T-helper 1 cell treated with Interleukin-12 subunit alpha and Interleukin-12 subunit beta and Interleukin-4 antibody, amounts not matched to agents 30 ng/mL and 1 ng/mL, for 36 hours (primary cell): ENCODE results near the gene USP5. TPM values are rescaled to one million over a fixed set of nuclear protein-coding genes. Genes with fewer than 3 reads are reported as not detected.
"Not testable (repeated sequence)": the region's sequence is repeated elsewhere in the genome, so short reads cannot be mapped to it uniquely, and the experiment has no call there.

Source experiments
- intact Hi-C: fragments of 100-400 bp; cut with micrococcal nuclease; formaldehyde crosslinking; loops from one replicate; pipeline ENCODE4 v1.15.1; 2024
- total RNA-seq: library from RNA; stranded (reverse); gene quantifications from 2 replicates; pipeline ENCODE4 v1.2.3, GENCODE V29; 2022

USP5 gene
- total RNA-seq, 1 donor from 2014 or later, result 115 TPM

DNA sequence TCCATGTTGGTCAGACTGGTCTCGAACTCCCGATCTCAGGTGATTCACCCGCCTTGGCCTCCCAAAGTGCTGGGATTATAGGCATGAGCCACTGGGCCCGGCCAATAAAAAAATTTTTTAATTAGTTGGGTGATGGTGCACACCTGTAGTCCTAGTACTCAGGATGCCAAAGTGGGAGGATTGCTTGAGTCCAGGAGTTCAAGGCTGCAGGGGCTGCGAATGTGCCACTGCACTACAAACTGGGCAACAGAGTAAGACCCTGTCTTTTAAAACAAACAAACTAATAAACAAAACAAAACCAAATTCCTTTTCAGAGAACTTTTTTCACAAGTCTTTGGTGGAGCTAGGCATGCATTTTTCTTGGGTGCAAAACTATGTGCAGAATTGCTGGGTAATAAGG is 31.3 kb downstream of the USP5 start:
- intact Hi-C loops, result no loop called here

DNA sequence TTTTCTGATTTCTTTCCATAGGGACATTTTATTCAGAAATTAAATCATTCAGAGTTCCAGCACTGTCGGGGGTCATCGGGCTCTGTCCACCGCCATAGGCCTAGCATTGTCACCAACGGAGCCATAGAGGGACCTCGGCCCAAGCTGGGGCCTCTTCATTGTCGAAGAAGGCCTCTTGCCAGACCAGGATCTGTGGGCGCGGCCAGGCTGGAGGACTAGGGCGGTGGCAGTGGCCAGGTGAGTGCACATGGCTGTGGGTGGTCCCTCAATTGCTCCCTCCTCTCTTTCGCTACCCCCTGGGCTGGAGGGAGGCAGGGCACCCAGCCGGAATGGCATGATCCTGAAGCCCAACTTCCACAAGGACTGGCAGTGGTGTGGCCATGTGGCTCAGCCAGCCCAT is 31.7 kb downstream of the USP5 start:
- intact Hi-C loops, result no loop called here

DNA sequence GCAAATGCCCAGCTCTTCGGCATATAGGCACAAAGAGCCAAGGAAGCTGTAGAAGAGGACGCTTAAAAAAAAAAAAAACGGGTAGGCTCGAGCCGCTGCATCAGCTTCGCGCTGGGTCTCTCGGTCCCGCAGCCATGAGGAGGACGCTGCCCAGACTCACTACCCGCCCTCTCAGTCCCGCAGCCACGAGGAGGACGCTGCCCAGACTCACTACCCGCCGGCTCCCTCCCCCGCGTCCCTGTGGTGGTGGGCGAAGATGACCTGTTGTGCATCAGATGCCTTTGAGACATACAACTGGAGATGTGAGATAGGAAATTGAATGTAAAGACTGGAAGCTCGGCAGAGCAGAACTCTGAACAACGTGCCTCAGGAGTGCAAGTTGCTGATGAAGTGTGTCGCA is 32.6 kb downstream of the USP5 start:
- intact Hi-C loops, result no loop called here

DNA sequence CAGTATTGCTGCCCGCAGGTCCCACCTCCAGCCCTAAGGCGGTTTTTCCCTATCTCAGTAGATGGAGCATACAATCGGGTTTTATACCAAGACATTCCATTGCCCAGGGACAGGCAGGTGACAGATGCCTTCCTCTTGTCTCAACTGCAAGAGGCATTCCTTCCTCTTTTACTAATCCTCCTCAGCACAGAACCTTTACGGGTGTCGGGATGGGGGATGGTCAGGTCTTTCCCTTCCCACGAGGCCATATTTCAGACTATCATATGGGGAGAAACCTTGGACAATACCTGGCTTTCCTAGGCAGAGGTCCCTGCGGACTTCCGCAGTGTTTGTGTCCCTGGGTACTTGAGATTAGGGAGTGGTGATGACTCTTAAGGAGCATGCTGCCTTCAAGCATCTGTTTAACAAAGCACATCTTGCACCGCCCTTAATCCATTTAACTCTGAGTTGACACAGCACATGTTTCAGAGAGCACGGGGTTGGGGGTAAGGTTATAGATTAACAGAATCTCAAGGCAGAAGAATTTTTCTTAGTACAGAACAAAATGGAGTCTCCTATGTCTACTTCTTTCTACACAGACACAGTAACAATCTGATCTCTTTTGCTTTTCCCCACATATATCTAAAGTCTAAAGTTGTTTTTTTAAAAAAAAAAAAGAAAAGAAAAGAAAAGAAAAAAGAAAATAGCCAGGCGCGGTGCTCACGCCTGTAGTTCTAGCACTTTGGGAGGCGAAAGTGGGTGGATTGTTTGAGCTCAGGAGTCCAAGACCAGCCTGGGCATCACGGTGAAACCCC is 34.5 kb downstream of the USP5 start:
- intact Hi-C loops, result not testable (repeated sequence)

DNA sequence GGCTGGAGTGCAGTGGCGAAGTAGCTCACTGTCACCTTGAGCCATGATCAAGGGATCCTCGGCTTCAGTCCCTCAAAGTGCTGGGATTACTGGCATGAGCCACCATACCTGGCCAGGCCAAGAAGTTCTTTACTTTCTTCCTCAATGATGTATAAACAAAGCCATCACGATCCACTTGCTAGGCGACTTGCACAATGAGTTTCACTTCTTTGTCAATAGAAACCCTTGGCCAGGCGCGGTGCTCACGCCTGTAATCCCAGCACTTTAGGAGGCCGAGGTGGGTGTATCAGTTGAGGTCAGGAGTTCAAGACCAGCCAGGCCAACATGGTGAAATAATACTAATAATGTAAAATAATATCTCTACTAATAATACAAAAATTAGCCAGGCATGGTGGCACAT is 35.5 kb downstream of the USP5 start:
- intact Hi-C loops, result no loop called here

- intact Hi-C loops, result no loop called here
These were observed 36.4 kb downstream of the USP5 start for GRCh38 chr12:6888360-6888759.

- intact Hi-C loops, result not testable (repeated sequence)
These were observed 36.8 kb downstream of the USP5 start for GRCh38 chr12:6888794-6889193.

DNA sequence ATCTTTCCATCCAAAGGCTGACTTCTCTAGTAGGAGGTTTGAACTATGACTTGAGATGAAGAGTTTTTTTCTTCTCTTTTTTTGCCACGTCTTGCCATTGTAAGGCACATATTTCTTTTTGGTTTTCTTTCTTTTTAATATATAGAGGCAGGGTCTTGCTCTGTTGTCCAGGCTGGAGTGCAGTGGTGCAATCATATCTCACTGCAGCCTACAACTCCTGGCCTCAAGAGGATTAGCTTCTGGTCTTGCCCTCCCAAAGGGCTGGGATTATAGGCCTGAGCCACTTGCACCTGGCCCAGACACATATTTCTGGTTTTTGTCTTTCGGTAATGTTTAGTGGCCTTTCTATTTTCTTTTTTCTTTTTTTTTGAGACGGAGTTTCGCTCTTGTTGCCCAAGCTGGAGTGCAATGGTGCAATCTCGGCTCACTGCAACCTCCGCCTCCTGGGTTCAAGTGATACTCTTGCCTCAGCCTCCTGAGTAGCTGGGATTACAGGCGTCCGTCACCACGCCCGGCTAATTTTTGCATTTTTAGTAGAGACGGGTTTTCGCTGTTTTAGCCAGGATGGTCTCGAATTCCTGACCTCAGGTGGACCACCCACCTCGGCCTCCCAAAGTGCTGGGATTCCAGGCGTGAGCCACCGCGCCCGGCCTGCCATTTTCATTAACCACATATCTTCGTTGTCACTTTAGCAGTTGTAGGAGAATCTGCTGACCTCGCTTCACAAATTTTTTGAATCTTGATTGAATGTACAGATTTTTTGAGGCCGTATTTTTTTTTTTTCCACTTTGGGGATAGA is 38.0 kb downstream of the USP5 start:
- intact Hi-C loops, result loop anchor here (2.0 kb wide), 4 partner anchors 63 to 1193 kb away; partner anchors contain the start of genes CHD4, NECAP1 and ZNF384

DNA sequence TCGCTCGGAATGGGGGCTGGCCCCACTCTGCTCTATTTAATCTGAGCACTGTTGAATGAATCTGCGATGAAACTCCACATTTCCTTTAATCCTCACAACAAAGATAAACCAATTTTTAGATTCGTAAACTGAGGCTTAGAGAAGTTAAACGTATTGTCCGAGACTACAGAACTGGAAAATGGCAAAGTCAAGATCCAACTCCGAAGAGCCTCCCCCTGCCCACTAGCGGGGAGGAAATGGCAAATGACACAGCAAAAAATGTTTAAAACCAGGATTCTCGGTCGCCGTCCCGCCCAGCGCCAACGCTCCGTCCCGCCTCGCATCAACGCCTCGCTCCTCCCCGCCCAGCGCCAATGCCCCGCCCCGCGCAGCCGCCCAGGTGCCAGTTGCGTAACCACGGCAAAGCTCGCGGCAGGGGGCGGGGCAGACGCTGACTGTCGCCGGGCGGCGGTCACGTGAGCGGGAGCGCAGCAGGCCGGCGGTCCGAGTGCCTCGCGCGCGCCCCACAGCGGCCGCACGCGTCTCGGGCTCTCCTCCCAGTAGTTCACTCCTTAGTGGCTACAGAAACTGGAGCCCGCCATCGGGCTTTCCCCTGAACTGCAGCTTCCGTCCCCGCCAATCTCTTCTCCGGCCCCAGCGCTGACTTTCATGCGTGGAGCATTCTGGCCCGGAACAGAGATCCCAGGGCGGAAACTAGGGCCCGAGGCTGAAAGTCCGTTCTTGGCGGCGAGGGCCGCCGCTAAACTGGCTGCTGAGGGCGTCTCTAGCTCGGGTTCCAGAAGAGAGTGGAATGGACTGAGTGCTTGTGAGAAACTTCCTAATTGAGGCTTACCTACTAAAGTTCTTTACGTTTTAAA is 39.1 kb downstream of the USP5 start:
- intact Hi-C loops, result loop anchor here (1.0 to 2.0 kb wide), 18 partner anchors 13 to 1192 kb away; partner anchors contain the start of genes C1RL, CHD4, COPS7A and EMG1

DNA sequence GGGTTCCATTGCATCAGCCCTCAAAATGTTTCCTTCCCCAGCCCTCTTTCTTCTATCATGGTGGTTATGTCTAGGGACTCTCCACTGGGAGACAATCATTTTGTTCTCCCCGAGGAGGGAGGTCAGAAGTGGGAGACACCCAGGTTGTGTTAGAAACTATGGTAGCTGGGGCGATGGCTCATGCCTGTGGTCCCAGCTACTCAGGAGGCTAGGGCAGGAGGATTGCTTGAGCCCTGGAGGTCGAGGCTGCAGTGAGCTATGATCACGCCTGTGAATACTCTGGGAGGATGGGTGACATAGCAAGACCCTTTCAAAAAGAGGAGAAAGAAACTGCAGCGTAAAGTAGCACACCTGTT is 39.7 kb downstream of the USP5 start:
- intact Hi-C loops, result loop anchor here (1.0 to 2.0 kb wide), 18 partner anchors 13 to 1191 kb away; partner anchors contain the start of genes C1RL, CHD4, COPS7A and EMG1

- intact Hi-C loops, result not testable (repeated sequence)
These were observed 40.7 kb downstream of the USP5 start for GRCh38 chr12:6892683-6893082.

GRCh38 chr12:6894321-6894720 is 42.4 kb downstream of the USP5 start:
- intact Hi-C loops, result no loop called here

GRCh38 chr12:6896846-6897435 is 45.0 kb downstream of the USP5 start:
- intact Hi-C loops, result no loop called here

GRCh38 chr12:6899427-6899826 is 47.5 kb downstream of the USP5 start:
- intact Hi-C loops, result no loop called here

DNA sequence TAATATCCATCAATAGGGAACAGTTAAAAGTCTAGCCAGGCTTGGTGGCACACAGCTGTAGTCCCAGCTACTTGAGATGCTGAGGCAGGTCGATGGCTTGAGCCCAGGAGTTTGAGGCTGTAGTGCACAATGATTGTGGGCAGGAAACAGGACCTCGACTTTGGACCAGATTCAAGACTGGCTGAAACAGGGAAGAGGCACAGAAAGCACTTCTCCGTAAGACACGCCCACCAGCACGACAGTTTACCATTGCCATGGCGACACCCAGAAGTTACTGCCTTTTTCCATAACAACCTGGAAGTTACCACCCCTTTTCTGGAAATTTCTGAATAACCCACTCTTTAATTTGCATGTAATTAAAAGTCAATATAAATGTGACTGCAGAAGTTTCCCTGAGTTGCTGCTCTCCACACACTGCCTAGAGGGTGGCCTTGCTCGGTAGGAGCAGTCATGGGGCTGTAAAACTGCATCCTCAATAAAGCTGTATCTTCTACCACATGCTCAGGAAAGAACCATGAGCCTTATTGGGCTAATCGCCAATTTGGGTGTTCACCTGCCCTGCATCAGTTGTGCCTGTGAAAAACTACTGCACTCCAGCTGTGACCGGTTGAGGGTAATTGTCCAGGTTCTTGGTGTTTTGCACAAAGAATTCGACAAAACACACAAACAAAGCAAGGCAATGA is 48.0 kb downstream of the USP5 start:
- intact Hi-C loops, result no loop called here

DNA sequence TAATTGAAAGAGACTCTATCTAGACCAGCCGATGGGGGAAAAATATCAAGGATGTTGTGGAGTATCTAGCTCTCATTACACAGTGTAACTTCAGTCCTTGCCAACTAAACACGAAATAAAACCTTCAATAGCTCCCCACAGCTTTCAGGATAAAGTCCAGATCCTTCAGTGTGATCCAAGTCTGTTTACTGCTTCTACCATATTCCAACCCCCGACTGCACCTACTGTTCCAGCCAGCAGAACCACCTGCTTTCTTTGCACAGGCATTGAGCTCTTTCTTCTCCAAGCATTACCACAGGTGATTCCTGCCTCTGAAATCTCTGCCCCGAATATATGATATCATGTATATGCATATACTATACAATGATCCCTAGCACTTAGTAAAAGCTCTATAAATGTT is 50.5 kb downstream of the USP5 start:
- intact Hi-C loops, result no loop called here

GRCh38 chr12:6903722-6904121 is 51.8 kb downstream of the USP5 start:
- intact Hi-C loops, result loop anchor here (1.0 to 2.0 kb wide), 10 partner anchors 11 to 1339 kb away; partner anchors contain the start of genes COPS7A, EMG1, ENO2 and LPCAT3

DNA sequence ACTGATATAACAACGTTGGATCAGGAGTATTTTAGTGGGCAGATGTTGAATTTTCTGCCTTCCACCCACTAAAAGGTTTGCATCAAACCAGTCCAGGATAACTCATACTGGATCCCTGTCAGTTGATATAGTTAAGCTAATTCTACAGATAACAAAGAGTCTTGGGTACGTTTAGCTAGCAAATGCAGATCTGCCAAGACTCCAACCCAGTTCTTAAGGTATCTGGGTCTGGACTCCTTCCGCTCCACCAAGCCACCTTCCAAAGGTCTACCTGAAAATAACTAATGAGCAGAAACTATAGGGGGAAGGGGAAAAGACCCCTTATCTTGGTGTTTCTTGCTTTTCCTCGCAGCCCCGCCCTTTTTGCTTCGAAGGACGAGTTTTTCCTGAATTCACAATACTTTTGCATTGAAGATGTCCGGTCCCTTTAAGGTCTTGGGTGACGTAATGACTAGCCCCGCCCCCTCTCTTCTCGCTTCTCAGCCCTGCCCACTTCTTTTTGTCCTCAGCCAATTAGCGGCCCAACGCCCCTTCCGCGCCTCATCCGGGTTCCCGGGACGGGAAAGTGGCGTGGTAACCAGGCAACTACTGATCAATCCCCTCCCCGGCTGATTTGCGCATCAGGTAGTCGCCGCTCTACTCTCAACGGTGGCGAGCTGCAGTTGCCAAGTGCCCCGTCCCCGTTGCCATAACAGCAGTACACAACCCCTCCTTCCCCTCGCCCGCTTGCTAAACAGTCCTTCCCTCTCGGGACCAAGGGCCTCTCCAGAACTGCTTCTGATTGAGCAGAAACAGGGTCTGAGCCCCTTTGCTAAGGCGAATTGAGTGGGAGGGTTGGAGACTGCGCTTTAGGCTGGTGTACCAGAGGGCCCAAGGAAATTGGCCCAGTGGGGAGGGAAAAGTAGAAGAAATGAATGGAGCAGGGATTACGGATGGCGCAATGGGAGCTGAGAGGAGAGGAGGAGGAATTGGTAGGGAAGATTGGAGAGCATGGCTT is 52.6 kb downstream of the USP5 start, which contains the start of gene LRRC23:
Gene LRRC23 (plus strand): TSS at position 543 of the 997 bp plus-strand sequence. CDS start 812 bp downstream, outside the sequence.
- intact Hi-C loops, result loop anchor here (1.0 to 2.0 kb wide), 10 partner anchors 10 to 1338 kb away; partner anchors contain the start of genes COPS7A, EMG1, ENO2 and LPCAT3
